GM10266 (cell line): ENCODE results near the gene S100PBP.

ENCODE experiments used
- DNase-seq: peaks from one replicate; pipeline ENCODE4 v3.0.0; 2012; ENCODE audit errors: extremely low spot score
- TF ChIP-seq, protein P1 (sequence below): IDR thresholded peaks from 2 replicates; pipeline ENCODE4 v1.5.1; 2012; ENCODE audit warnings: mild to moderate bottlenecking, low read depth; ENCODE audit not compliant: control insufficient read depth, insufficient read depth; ENCODE audit errors: missing control alignments

The S100PBP gene

DNA sequence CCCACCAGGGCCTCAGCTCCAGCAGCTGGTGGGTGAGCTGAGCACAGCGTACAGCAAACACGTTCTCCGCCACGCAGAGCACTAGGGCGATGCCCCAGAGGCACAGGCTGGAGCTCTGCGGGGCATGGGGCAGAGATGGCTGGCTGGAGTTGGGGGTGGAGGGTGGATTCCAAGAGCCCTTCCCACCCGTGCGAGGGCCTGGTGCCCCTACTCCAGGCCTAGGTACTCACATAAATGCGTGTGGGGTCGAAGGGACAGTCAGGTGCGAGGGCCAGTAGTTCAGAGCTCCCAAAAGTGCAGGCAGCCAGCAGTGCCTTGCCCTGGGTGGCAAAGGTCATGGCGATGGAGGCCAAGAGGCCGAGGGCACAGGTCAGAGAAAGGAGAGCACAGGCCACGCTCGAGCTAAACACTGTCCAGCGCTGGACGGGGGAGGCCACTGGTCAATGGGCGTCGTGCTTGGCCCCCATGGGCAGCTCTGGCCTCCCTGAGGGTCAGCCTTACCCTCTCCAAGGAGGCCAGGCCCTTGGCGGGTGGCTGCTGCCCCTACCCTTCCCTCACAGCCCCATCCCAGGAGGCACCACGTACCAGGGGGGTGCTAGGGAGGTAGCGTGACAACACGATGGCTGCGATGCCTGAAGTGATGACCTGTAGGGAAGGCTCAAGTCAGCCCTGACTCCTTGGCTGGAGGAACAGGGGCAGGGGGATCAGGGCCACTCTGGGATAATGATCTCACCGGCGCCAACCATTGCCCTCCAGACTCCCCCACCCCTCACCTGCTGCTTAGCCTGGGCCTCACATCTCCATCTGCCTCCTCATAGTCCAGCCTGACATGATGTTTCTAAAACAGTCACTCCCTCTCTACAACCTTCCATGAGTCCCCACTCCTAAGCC, 78.1 kb downstream of the S100PBP start:
- no peak for DNase-seq
- TF ChIP-seq, protein P1, sequence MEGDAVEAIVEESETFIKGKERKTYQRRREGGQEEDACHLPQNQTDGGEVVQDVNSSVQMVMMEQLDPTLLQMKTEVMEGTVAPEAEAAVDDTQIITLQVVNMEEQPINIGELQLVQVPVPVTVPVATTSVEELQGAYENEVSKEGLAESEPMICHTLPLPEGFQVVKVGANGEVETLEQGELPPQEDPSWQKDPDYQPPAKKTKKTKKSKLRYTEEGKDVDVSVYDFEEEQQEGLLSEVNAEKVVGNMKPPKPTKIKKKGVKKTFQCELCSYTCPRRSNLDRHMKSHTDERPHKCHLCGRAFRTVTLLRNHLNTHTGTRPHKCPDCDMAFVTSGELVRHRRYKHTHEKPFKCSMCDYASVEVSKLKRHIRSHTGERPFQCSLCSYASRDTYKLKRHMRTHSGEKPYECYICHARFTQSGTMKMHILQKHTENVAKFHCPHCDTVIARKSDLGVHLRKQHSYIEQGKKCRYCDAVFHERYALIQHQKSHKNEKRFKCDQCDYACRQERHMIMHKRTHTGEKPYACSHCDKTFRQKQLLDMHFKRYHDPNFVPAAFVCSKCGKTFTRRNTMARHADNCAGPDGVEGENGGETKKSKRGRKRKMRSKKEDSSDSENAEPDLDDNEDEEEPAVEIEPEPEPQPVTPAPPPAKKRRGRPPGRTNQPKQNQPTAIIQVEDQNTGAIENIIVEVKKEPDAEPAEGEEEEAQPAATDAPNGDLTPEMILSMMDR, result no peak

DNA sequence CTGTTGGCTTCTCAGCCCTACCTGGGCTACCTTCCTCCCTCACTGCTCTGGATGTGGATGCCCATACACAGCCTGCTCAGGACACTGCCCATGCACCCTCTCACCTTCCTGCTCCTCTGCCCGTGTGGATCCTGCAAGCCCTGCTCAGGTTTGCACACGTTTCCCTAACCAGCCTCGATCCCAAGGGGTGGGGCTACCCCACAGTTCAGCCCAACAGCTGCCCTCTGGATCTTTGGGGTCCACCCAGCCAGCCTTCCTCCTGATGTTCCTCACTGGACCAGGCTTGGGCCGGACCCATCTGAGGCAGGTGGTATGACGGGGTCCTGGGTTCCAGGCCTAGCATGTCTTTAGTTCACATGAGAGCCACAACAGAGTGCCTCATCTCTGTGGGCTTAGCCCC, 79.0 kb downstream of the S100PBP start:
- TF ChIP-seq, protein P1, result no peak
- no peak for DNase-seq

DNA sequence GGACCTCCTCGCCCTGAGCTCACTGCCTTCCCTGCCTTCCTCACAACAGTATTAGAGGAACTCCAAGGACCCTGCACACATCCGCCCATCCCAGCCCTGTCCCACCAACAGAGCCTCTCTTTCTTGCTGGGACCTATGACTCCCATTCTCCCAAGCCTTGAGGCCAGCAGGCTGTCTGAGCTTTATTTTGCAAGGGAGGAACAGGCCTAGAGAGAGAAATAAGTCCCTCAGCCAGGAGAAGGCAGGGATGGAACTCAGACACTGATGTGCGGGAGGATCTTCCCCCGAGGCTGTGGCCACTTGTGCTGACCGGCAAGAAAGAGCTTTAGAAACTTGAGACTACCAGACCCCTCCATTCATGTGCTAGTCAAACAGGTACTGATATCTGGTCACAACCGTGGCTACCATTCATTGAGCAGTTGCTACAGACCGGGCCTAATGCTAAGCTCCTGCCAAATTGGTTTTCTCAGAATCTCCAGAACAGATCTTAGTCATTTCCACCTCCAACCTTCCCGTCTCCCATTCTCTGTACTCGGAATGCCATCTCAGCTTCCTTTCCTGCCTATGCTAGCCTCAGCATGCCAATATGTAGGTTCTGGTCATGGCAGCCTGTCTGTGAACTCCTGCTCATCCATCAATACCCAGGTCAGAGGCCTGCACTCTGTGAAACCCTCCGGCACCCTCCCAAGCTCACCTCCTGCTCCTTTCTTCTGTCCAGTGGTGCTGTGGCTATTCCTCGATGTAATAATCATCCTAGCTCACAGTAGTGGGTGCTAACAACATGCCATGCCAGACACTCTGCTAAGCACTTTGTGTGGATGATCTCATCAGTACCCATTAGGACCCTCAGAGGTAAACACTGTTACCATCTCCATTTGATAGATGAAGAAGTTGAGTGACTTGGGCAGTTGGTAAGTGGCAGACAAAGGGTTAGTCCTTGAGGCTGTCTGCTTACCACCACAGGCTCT, 79.9 kb downstream of the S100PBP start:
- TF ChIP-seq, protein P1, result no peak
- no peak for DNase-seq

DNA sequence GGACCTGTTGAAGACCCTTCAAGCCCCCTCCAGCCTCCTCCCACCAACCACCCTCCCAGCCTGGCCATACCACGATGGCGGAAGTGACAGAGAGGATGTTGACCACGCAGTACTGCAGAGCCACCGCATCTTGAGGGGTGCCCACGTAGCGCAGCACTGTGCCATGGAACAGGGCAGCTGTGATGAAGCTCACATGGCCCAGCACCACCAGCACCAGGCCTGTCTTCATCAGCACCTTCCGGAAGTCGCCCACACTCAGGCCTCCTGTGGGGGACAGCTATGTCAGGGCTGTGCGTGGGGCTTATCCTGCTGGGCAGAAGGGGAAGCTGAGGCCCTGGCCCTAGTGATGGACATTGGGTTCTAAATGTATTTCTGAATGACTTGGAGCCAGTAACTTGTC, 80.6 kb downstream of the S100PBP start:
- no peak for DNase-seq
- TF ChIP-seq, protein P1, result no peak

DNA sequence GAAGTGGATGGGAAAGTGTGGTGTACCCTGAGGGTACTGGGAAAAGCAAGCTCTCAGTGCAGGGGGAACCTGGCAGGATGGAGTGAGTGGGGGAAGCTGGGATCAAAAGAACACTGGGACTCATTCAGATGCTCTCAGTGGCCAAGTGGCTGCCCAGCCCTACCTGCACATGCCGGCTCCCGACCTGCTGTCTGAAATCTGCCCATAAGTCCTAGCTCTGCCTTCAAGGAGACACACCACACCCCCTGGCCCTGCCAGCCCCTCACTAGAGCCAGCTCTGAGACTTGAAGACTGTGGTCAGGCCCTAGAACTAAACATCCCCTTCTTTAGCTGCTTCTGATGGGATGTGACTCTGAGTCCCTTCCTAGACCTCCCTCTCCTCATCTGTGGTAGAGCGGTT, 81.5 kb downstream of the S100PBP start:
- no peak for DNase-seq
- TF ChIP-seq, protein P1, result no peak

DNA sequence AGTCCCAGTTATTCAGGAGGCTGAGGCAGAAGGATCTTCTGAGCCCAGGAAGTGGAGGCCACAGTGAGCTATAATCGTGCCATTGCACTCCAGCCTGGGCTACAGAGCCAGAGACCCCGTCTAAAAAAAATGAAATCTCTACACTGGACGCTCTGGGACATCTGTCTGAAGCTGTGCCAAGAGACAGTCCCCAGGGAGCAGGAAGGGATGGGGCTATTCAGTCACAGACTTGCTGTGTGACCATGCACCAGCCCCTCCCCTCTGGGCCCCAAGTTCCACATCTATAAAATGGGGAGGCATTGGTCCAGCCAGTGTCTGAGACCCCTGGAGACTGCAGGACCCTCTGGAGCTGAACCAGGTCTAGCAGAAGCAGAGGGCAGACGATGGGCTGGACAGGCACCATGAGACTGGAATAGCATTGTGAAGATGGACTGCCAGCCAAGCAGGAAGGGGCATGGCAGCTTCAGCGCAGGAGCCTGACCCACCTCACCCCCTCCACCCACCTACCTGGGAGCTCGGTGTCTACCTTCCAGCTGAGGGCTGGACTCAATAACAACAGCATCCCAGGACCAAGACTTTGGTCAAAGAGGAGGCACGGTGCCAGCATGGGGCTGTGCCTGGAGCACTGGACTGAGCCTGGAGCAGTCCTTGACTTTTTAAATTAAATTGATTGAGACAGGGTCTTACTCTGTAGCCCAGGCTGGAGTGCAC, 82.3 kb downstream of the S100PBP start:
- TF ChIP-seq, protein P1, result no peak

More for the DNA sequence above, 82.3 kb downstream of the S100PBP start:
- no peak for DNase-seq
